ENCODE measurements around the gene RSPH6A. TPM values are rescaled to one million over a fixed set of nuclear protein-coding genes. Genes with fewer than 3 reads are reported as not detected.
A peak's percentile ranks its signal among the peaks of the same experiment; 100 is the strongest.

The RSPH6A gene
- total RNA-seq, 1 donor from 2014 or later: 0.28 TPM

DNA sequence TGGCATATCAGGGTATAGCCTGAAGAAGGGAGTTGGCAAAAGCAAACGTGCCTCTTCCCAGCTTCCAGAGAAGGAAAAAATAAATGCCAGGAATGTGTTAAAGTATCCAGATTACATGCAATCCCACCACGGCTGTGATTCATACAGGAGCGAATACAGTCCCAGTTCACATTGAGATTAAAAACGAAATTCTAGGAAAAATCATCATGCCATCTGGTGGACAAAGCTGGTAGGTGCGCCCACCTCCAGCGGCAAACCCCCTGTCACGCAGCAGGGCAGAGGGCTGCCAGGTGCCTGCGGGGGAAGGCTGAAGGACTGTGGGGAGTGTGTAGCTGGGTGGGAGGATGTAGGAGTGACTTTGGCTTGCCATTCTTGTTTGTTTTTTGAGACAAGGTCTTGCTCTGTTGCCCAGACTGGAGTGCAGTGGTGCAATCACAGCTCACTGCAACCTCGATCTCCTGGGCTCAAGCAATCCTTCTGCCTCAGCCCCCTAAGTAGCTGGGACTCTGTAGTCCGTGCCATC lies 16.1 kb downstream of the RSPH6A start:
- peak; percentile 61 for DNase-seq (ENCODE audit: low spot score)
- TF ChIP-seq, protein P1, sequence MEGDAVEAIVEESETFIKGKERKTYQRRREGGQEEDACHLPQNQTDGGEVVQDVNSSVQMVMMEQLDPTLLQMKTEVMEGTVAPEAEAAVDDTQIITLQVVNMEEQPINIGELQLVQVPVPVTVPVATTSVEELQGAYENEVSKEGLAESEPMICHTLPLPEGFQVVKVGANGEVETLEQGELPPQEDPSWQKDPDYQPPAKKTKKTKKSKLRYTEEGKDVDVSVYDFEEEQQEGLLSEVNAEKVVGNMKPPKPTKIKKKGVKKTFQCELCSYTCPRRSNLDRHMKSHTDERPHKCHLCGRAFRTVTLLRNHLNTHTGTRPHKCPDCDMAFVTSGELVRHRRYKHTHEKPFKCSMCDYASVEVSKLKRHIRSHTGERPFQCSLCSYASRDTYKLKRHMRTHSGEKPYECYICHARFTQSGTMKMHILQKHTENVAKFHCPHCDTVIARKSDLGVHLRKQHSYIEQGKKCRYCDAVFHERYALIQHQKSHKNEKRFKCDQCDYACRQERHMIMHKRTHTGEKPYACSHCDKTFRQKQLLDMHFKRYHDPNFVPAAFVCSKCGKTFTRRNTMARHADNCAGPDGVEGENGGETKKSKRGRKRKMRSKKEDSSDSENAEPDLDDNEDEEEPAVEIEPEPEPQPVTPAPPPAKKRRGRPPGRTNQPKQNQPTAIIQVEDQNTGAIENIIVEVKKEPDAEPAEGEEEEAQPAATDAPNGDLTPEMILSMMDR (IDR thresholded peaks at IDR 0.05; ENCODE audit: unreplicated experiment): peak; percentile 90
- no peaks in the 10 kb centered on the region for H3K9me3 Mint-ChIP-seq (ENCODE audit: unreplicated experiment)
- H3K27me3 Mint-ChIP-seq (ENCODE audit: unreplicated experiment): peaks cover 17% of the 10 kb centered on the region
- no peak overlapping the region for H3K4me3 Mint-ChIP-seq (ENCODE audit: unreplicated experiment)
- H3K4me1 Mint-ChIP-seq (ENCODE audit: unreplicated experiment): peaks cover 7% of the 10 kb centered on the region
- peaks cover 4% of the 10 kb centered on the region for H3K36me3 Mint-ChIP-seq (ENCODE audit: low read depth, unreplicated experiment)
- no peak overlapping the region for H3K27ac Mint-ChIP-seq (ENCODE audit: unreplicated experiment)

DNA sequence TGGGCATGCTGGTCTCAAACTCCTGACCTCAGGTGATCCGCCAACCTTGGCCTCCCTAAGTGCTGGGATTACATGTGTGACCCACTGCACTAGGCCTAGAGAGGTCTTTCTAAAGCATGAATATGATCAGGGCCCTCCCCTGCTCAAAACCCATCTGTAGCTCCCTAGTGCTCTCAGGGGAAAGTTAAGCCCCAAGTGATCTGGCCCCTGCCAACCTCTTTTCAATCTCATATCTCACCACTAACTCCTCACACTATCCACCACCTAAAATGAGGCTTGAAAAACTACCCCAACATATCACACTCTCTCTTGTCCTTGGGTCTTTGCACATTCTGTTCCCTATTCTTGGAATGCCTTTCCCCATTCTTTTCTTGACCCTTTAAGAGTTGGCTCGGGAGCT lies 20.5 kb downstream of the RSPH6A start:
- Mint-ChIP-seq H3K27me3 (ENCODE audit: unreplicated experiment) (peaks cover 22% of the 10 kb centered on the region), H3K36me3 (ENCODE audit: low read depth, unreplicated experiment) (peaks cover 22% of the 10 kb centered on the region), H3K9me3 (ENCODE audit: unreplicated experiment) (no peaks in the 10 kb centered on the region), H3K4me3 (ENCODE audit: unreplicated experiment) (peak overlapping the region; percentile 82), H3K27ac (ENCODE audit: unreplicated experiment) (peak overlapping the region; percentile 77), H3K4me1 (ENCODE audit: unreplicated experiment) (peaks cover 27% of the 10 kb centered on the region)
- no peak for DNase-seq (ENCODE audit: low spot score)
- TF ChIP-seq, protein P1 (IDR thresholded peaks at IDR 0.05; ENCODE audit: unreplicated experiment): no peak

DNA sequence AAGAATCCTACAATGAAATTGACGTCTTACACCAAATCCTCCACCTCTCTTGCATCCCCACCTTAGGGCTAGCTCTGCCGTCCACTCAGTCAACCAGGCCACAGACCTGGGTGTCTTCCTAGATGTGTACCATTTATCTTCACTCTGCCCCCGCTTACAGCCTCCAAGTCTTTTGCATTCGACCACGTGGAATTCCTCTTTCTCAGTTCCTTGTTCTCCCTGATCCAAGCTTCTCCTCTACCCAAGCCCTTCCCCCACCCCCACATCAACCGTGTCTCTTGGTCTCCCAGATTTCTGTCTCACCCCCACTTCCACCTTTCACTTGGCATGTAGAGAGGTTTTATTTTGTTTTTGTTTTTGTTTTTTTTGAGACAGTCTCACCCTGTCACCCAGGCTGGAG lies 21.2 kb downstream of the RSPH6A start:
- H3K27ac Mint-ChIP-seq (ENCODE audit: unreplicated experiment): peak overlapping the region; percentile 72
- H3K27me3 Mint-ChIP-seq (ENCODE audit: unreplicated experiment): peaks cover 20% of the 10 kb centered on the region
- peak overlapping the region; percentile 76 for H3K4me3 Mint-ChIP-seq (ENCODE audit: unreplicated experiment)
- peaks cover 24% of the 10 kb centered on the region for H3K4me1 Mint-ChIP-seq (ENCODE audit: unreplicated experiment)
- TF ChIP-seq, protein P1 (IDR thresholded peaks at IDR 0.05; ENCODE audit: unreplicated experiment): no peak
- no peak for DNase-seq (ENCODE audit: low spot score)
- H3K9me3 Mint-ChIP-seq (ENCODE audit: unreplicated experiment): no peaks in the 10 kb centered on the region
- H3K36me3 Mint-ChIP-seq (ENCODE audit: low read depth, unreplicated experiment): peaks cover 28% of the 10 kb centered on the region

DNA sequence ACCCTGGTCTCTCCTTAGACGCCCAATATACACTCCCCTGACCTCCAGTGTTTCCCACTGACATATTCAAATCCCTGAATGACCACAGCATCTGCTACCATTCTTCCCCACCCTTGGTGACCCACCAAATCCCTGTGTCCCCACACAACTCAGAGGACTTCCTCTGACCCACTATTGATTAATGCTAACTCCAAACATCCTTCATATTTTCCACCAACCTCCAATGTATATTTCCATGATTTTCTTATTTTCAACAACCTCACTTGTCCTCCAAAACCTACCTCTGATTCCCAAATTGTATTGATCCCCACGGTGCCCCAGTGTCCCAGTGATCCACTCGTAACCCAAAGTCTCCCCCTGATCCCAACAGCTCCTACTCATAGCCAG lies 21.9 kb downstream of the RSPH6A start:
- DNase-seq (ENCODE audit: low spot score): no peak
- H3K27me3 Mint-ChIP-seq (ENCODE audit: unreplicated experiment): peaks cover 21% of the 10 kb centered on the region
- peaks cover 35% of the 10 kb centered on the region for H3K36me3 Mint-ChIP-seq (ENCODE audit: low read depth, unreplicated experiment)
- H3K4me1 Mint-ChIP-seq (ENCODE audit: unreplicated experiment): peaks cover 27% of the 10 kb centered on the region
- H3K4me3 Mint-ChIP-seq (ENCODE audit: unreplicated experiment): peak overlapping the region; percentile 92
- TF ChIP-seq, protein P1 (IDR thresholded peaks at IDR 0.05; ENCODE audit: unreplicated experiment): no peak
- H3K27ac Mint-ChIP-seq (ENCODE audit: unreplicated experiment): peak overlapping the region; percentile 97
- H3K9me3 Mint-ChIP-seq (ENCODE audit: unreplicated experiment): no peaks in the 10 kb centered on the region

DNA sequence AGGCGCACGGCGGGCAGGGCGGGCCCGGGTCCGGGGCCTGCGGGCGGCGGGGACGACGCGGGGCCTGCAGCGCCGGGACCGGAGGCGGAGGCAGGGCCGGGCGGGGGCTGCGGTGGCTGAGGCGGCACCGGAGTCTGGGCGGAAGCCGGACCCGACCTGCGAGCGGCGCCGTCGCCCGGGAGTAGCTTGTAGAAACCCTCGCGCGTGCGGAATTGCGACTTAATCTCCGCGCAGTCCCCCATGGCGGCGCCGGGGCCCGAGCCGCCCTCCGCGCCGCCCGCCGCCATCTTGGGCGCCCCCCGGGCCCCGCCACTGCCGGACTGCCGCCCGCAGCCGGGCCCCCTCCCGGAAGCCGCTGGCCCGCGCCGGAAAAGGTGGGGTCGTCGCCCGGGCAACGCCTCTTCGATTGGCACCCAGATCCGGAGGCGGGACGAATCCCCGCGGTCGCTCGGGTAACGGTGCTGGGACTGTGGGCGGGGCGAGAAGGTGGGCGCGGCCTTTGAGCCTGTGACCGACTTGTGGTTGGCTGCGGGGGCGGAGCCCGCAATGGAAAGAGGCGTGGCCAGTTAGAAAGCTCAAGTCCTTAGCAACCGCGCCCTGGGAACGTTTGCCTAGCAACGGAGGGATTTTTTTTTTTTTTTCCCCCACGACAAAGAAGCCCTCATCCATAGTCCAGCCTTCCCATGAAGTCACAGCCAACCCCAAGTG lies 22.5 kb downstream of the RSPH6A start, which contains the start of gene DMWD:
TSS of gene DMWD (minus strand) at position 376 of the 708 bp plus-strand sequence. CDS start at position 287, 89 bp downstream.
- Mint-ChIP-seq H3K27me3 (ENCODE audit: unreplicated experiment) (peaks cover 20% of the 10 kb centered on the region), H3K27ac (ENCODE audit: unreplicated experiment) (peak within 1 kb of the TSS; percentile 97), H3K4me1 (ENCODE audit: unreplicated experiment) (peaks cover 30% of the 10 kb centered on the region), H3K36me3 (ENCODE audit: low read depth, unreplicated experiment) (peaks cover 40% of the 10 kb centered on the region), H3K4me3 (ENCODE audit: unreplicated experiment) (peak within 1 kb of the TSS; percentile 98), H3K9me3 (ENCODE audit: unreplicated experiment) (no peaks in the 10 kb centered on the region)
- TF ChIP-seq, protein P1 (IDR thresholded peaks at IDR 0.05; ENCODE audit: unreplicated experiment): no peak
- peak; percentile 100 for DNase-seq (ENCODE audit: low spot score)

Data from endothelial cell (in vitro differentiated cells).